Mononuclear cell (primary cell): ENCODE measurements around the gene ZBTB7A. TPM values are rescaled to one million over a fixed set of nuclear protein-coding genes. Genes with fewer than 3 reads are reported as not detected.
A peak's percentile ranks its signal among the peaks of the same experiment; 100 is the strongest.

ENCODE experiments used
- H3K27me3 ChIP-seq: 2 replicates; pipeline ENCODE4 v1.6.0; 2011; ENCODE audit warnings: low read length, control low read depth; ENCODE audit not compliant: insufficient read depth
- H3K4me1 ChIP-seq: 2 replicates; pipeline ENCODE4 v1.5.1; 2011; ENCODE audit warnings: mild to moderate bottlenecking, low read length, control low read depth; ENCODE audit not compliant: insufficient read depth
- H3K4me3 ChIP-seq: 2 replicates; pipeline ENCODE4 v1.5.1; 2011; ENCODE audit warnings: mild to moderate bottlenecking, low read length, moderate library complexity
- H3K9me3 ChIP-seq: 2 replicates; pipeline ENCODE4 v1.5.1; 2011; ENCODE audit warnings: low read depth, mild to moderate bottlenecking, control low read depth, low read length
- total RNA-seq: library from RNA; depleted of rRNA; stranded (reverse); fragments of >200 nt; gene quantifications from one replicate; pipeline ENCODE4 v1.2.3, GENCODE V29; 2012

ZBTB7A gene
- total RNA-seq, 1 donor = 91.1 TPM

DNA sequence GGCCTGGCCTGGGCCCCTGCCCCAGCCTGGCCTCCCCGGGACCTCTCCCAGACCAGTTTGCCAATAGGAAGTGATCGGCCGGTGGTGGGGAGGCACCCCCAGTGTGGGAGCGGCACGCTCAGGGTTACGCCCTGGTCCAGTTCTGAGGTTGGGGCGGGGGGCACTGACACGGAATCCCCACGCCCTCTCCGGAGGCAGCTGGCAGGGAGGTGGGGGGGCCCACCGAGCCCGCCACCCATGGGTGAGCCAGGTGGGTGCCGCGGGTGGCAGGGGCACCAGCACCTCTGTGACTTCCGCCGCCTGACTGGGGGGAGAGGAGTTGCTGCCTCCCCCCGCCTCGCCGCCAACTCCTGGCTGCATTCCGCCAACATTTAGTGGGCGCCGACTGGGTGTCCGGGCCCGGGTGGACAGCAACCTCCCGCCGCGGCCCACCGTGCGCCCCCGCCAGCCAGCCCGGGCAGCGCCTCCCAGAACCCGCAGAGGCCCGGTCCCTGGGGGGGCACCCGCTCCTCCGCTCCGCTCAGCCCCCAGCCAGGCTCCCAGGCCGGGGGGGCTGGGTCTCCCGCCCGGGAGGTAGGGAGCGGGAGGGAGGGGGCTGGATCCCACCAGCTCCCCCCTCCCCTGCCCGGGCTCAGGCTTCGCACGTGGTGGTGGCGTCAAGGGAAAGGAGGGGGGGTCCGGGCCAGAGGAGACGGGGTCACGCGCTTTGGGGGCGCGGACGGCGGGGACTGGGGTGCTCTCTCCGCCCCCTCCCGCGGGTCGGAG is 2.0 kb downstream of the ZBTB7A start:
- peaks cover 70% of the 10 kb centered on the region for H3K4me1 ChIP-seq
- H3K27me3 ChIP-seq = no peaks in the 10 kb centered on the region
- H3K9me3 ChIP-seq = no peaks in the 10 kb centered on the region
- H3K4me3 ChIP-seq = peak overlapping the region; percentile 59

DNA sequence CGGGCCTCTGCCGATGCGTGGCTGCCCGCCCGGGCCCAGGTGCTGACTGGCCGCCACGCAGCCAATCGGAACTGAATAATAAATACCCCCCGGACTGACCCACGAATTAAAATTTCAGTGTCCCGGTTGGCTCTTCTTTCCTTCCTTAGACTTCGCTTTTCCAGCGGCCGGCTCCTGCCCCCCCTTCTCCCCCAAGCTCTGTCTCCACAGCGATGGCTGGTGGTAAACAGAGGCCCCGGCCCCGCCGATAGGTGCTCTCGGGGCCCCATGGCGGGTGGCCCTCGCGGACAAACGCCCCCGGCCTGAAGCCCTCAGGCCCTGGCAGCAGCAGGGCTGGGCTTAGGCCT is 2.6 kb downstream of the ZBTB7A start:
- H3K4me1 ChIP-seq = peaks cover 70% of the 10 kb centered on the region
- no peaks in the 10 kb centered on the region for H3K27me3 ChIP-seq
- no peaks in the 10 kb centered on the region for H3K9me3 ChIP-seq
- peak overlapping the region; percentile 59 for H3K4me3 ChIP-seq

DNA sequence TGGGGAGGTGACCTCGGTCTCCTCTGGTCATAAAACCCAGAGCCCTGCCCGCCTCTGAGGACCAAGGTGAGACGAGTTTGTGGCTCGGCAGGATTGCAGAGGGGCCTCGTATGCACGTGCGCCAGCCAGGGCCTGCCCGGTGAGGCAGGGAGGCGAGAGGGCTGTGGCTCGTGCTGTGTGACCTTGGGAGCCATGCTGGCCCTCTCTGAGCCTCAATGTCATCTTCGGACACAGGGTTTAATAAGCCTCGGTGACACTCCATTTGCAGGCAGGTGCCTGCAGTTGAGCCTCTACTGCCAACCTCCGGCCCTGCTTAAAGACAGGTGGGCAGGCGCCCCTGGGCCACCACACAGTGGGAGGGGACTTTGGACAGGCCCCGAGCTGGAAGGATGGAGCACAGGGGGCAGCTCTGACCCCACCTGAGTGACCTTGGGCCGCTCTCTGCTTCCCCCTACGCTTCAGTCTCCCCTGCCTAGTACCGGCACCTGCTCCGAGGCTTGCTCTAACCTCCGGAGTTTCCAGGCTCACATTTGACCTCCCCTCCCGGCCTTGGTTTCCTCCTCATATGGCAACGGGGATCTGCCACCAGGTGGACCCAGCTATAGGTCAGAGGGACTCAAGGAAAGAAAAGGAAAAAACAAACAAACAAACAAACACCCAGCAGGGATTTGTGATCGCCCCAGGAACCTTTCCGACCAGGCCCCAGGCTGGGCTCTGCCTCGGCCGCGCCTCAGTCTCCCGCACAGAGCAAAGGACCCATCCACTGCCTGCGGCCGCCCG is 3.1 kb downstream of the ZBTB7A start:
- no peaks in the 10 kb centered on the region for H3K9me3 ChIP-seq
- peaks cover 70% of the 10 kb centered on the region for H3K4me1 ChIP-seq
- no peaks in the 10 kb centered on the region for H3K27me3 ChIP-seq
- H3K4me3 ChIP-seq = peak overlapping the region; percentile 59

GRCh38 chr19:4062419-4063368 is 4.0 kb downstream of the ZBTB7A start:
- Histone ChIP-seq H3K27me3 (no peaks in the 10 kb centered on the region), H3K4me1 (peaks cover 71% of the 10 kb centered on the region), H3K4me3 (no peak overlapping the region), H3K9me3 (no peaks in the 10 kb centered on the region)

DNA sequence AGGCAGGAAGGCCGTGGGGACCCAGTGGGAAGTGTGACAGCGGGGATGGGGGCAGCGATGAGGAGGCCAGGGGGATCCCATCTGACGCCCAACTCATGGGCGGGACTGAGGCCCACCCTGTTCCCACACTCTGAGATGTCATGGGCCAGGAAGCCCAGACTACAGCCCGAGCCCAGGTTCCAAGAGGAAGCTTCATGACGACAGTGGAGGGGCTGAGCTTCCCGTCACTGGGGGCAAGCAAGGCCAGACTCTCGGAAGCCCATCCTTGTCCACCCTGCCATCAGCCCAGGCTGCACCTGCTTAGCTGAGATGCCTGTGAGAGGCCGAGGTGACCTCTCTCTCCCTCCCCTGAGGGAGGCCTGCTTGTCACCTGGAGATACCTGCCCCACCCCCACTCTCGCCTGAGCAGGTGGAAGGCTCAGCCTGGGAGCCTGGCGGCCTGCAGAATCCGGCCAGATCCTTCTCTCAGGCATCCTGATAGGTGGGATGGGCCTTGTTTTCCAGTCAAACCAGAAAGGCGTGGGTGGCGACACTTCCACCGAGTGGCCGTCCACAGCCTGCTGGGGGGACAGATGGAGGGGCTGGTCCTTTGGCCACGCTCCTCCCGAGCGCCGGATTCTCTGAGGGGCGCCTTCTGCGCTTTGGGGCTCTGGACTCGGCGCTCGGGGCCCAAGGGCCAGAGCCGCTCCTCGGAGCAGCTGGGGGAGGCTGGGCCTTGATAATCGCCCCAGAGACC is 4.8 kb downstream of the ZBTB7A start:
- H3K4me1 ChIP-seq = peaks cover 79% of the 10 kb centered on the region
- peak overlapping the region; percentile 10 for H3K4me3 ChIP-seq
- H3K9me3 ChIP-seq = no peaks in the 10 kb centered on the region
- H3K27me3 ChIP-seq = no peaks in the 10 kb centered on the region

DNA sequence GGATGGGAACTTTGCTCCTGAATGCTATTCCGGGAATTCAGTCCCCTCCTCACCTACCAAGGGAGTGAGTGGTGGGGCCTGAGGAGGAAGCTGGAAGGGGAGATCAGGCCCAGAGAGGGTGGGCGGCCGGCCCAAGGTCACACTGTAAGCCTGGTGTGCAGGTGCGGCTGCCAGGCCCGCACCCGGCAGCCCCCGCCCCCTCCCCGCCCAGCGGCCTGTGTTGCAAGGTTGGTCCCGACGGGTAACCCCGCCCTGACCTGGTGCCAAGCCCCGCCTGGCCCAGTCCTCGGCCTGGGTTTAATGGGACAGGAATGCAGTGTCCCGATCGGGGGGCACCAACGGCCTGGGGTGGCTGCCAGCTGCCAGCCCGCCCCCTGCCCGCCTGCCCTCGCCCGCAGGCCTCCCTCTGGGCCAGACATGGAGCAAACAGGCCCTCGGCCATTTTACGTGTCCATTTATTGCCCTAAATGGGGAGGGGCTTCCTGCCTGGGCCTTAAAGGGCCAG is 5.5 kb downstream of the ZBTB7A start:
- no peaks in the 10 kb centered on the region for H3K9me3 ChIP-seq
- peaks cover 83% of the 10 kb centered on the region for H3K4me1 ChIP-seq
- peak overlapping the region; percentile 10 for H3K4me3 ChIP-seq
- no peaks in the 10 kb centered on the region for H3K27me3 ChIP-seq

- H3K4me3 ChIP-seq = no peak overlapping the region
- no peaks in the 10 kb centered on the region for H3K27me3 ChIP-seq
- no peaks in the 10 kb centered on the region for H3K9me3 ChIP-seq
- H3K4me1 ChIP-seq = peaks cover 88% of the 10 kb centered on the region
Measured at GRCh38 chr19:4060621-4061177, 6.0 kb downstream of the ZBTB7A start.

- Histone ChIP-seq H3K4me3 (no peak overlapping the region), H3K9me3 (no peaks in the 10 kb centered on the region), H3K4me1 (peaks cover 89% of the 10 kb centered on the region), H3K27me3 (no peaks in the 10 kb centered on the region)
Measured at GRCh38 chr19:4059891-4060620, 6.6 kb downstream of the ZBTB7A start.

DNA sequence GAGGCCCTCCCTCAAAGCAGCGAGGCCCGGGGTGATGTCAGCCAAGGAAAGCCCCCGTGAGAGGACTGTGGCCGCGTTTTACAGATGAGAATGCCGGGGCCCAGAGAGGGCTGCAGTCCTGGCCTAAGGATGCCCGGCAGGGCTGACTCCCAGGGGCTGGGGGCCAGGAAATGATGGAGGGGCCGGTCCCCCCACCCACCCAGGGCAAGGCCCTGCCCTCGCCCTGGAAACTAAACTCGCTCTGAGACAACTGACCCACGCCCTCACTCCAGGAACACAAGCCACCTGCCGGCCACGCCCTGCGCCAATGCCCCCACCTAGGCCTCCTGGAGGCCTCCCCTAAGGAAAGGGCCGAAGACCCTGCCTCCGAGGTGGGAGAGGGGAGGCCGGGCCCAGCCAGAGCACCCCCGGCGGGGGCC is 7.2 kb downstream of the ZBTB7A start:
- Histone ChIP-seq H3K4me3 (no peak overlapping the region), H3K9me3 (no peaks in the 10 kb centered on the region), H3K4me1 (peaks cover 85% of the 10 kb centered on the region), H3K27me3 (no peaks in the 10 kb centered on the region)

DNA sequence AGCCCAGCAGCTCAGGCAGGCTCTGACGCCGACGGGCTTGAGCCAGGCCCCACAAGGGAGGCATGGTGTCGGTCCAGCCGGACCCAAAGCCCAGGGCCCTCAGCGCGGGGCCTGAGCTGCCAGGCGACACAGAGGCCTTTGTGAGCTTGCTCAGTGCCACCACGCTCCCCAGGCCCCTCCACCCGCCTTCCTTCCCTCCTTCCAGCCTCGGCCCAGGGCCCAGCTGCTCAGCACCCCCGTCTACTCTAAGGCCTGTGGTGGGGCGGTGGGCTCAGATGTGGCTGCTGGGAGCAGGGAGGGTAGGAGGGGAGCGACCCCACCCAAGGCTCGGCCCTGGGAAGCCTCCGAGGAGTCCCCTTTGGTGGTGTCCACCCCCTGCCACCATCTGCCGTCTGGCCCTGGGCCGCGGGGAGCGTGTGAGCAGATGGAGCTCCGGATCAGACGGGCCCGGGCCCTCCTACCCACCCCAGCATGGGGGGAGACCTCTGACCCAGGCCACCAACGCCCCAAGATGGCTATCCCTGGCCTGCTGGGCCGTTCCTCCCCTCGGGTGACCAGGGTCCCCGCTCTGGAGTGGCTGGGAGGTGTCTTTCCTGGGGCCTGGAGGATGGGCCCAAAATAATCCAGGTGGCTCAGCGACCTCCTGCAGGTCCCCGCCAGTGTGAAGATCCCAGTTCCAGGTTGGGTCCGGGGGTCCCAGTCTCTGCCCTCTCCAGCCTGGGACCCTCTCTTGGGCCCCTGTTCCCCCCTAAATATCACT is 7.8 kb downstream of the ZBTB7A start:
- Histone ChIP-seq H3K4me1 (peaks cover 82% of the 10 kb centered on the region), H3K27me3 (no peaks in the 10 kb centered on the region), H3K4me3 (no peak overlapping the region), H3K9me3 (no peaks in the 10 kb centered on the region)

DNA sequence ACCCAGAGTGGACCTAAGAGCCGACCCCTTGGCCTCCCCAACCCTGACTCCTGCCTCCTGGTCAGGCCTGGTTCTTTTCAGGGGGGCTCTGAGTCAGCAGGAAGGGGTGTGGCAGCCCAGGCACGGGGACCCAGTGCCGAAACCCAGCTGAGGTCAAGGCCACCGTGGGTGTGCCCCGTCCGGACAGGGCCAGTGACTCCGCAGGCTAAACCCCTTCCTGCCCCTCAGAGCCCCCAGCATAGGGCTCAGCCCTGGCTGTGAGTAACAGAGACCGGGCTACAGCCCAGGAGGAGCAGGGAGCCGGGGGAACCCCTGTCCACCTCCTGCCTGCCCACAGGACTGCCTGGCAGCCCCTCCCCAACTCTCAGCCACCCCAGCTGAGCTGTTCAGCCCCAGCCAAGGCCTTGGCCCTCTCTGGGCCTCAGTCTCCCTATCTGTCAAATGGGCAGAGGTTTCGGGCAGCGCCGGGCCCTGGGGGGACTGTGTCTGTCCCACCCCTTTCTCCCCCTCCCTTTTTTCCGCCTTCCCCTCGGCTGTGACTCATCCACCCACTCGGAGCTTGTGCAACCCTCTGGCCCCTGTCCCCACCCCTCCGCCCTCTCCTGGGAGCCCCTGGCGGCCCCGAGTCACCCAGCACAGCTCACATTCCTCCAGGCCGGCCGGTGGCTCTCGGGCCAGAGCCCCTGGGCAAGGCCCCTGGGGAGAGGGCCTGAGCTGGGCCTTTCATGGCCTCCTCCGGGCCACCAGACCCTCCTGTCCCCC is 8.6 kb downstream of the ZBTB7A start:
- H3K9me3 ChIP-seq = no peaks in the 10 kb centered on the region
- H3K4me3 ChIP-seq = no peak overlapping the region
- no peaks in the 10 kb centered on the region for H3K27me3 ChIP-seq
- peaks cover 82% of the 10 kb centered on the region for H3K4me1 ChIP-seq

- Histone ChIP-seq H3K27me3 (no peaks in the 10 kb centered on the region), H3K9me3 (no peaks in the 10 kb centered on the region), H3K4me3 (no peak overlapping the region), H3K4me1 (peaks cover 70% of the 10 kb centered on the region)
Measured at GRCh38 chr19:4055209-4055552, 11.5 kb downstream of the ZBTB7A start.
